ENCODE results near the gene TFDP1.
A peak's percentile ranks its signal among the peaks of the same experiment; 100 is the strongest.

Gene TFDP1

DNA sequence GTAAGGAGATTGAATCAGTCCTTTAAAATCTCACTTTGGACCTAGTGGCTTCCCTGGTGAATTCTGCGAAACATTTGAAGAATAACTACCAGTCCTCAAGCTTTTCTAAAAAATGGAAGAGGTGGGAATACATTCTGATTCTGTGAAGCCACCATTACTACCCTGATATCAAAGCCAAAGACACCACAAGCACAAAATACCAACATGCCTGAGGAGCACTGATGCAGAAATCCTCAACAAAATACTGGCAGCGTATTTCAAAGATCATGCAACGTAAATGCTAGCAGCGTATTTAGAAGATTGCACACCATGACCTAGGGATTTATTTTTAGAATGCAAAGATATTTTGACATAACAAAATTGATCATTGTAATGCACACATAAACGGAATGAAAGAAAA, 59.0 kb downstream of the TFDP1 start:
- FAIRE-seq (peak; percentile 33), DNase-seq (ENCODE audit: extremely low spot score, insufficient read length, low read depth) (no peak)

- DNase-seq (ENCODE audit: extremely low spot score, insufficient read length, low read depth) (no peak), FAIRE-seq (no peak)
These were observed 60.2 kb downstream of the TFDP1 start for GRCh38 chr13:113644800-113645199.

DNA sequence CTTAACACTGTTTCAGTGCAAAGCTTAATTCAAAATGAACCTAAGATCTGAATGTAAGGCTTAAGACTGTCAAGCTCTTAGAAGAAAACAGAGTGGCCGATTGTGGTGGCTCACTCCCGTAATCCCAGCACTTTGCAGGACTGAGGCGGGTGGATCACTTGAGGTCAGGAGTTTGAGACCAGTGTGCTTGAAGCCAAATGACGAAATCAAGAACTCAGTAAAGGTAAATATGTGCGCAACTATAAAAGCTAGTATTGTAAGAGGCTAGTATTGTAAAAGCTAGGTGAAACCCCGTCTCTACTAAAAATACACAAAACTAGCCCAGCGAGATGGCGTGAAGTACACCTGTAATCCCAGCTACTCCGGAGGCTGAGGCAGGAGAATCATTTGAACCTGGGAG, 60.8 kb downstream of the TFDP1 start:
- FAIRE-seq (no peak), DNase-seq (ENCODE audit: extremely low spot score, insufficient read length, low read depth) (no peak)

DNA sequence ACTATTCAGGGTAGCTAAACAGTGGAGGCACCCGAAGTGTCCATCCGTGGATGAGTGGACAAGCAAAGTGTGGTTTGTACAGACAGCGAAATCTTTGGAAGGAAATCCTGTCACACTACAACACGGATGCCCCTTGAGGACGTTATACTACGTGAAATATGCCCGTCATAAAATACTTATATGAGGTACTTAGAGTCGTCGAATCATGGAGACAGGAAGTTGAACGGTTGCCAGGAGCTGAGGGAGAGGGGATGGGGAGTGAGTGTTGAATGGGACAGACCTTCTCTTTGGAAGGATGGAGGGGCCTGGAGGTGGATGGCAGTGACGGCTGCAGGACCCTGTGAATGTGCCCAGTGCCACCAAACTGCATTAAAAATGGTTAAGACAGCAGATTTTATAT, 61.8 kb downstream of the TFDP1 start:
- DNase-seq (ENCODE audit: extremely low spot score, insufficient read length, low read depth) (no peak), FAIRE-seq (no peak)

DNA sequence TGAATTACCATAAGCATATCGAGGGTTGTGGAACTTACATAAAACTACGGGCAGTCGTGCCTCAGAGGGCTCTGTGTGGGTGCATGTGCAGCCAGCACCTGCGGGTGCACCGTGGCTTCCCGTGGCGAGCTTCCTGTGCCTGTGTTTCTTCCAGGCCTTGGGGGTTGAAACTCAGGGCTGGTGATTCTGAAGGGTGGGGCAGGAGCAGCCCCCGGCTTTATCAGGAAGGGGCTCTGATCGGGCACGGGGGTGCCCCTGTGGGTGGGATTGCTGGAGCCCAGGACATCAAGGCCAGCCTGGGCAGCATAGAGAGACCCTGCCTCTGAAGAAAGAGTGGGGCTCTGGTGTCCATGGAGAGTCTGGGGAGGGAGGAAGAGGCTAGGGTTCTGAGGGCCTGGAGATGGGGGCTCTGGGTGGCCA, 62.4 kb downstream of the TFDP1 start:
- no peak for FAIRE-seq
- DNase-seq (ENCODE audit: extremely low spot score, insufficient read length, low read depth) = no peak

DNA sequence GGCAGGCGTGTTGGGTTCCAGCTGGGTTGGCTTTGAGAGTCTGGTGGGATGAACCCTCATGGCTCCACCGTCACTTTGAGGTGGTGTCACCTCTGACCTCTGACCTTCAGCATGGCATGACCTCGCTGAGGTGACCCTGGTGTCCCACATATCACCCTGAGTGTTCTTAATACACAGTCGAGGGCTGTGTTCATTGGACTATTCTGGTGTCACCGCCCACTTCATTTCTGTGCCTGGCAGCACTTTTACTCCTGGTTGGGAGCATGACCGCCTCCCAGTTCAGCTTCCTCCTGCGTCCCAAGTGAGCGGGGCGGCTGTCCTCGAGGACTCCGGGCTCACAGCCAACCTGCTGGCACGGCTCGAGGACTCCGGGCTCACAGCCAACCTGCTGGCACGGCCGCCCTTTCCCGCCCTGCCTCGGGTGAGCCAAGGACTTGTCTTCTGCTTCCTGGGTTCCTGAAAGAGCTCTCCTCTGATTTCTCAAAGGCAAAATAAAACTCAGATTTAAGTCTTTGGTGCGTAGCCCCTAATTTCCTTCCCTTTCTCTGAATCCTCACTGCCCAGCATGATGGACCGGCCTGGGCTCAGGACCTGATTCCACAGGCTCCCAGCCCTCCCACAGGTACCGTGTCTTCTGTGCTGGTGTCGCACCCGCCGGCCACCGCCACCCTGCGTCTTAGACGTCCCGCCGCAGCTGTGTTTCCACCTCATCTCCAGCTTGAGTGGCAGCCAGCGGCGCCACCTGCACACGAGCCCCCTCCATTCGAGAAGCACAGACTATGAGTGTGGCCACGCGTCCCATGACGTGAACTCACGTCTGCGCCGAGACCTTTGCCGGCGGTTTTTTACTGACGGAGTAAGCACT, 63.0 kb downstream of the TFDP1 start:
- FAIRE-seq = no peak
- DNase-seq (ENCODE audit: extremely low spot score, insufficient read length, low read depth) = no peak

DNA sequence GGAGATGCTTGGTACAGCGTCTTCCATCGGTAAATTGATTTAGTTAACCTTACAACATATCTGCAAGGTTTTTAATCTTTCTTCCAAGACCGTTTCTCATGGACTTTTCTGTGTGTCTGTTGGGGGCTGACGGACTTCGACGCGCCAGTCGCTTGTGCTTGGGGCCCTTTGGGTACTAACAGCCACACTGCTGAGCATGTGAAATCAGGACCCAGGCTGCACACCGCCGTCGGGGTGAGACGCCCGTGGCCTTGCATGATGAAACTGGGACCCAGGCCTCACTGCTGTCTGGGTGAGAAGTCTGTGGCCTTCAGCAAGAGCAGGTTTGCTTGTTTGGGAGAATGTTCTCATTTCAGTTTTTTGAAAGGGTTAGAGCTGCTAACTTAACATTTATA, 63.7 kb downstream of the TFDP1 start:
- no peak for DNase-seq (ENCODE audit: extremely low spot score, insufficient read length, low read depth)
- no peak for FAIRE-seq

DNA sequence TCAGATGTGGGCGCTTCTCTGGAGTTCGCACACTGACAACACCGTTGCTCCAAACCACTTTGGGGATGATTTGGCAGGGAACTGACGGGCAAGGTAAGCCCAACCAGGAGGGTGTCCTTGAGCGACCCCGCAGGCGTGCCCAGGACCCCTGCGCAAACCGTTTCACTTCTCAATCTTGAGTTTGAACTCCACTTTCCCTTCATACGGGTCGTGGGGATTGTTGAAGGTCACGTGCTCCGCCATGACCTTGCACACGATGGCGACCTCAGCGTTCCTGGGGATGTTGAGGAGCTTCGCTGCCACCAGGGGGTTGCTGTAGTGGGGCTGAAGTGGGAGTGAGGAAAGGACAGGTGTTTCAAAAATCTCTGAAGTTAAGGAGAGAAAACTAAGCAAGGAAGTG, 64.7 kb downstream of the TFDP1 start:
- no peak for DNase-seq (ENCODE audit: extremely low spot score, insufficient read length, low read depth)
- no peak for FAIRE-seq

DNA sequence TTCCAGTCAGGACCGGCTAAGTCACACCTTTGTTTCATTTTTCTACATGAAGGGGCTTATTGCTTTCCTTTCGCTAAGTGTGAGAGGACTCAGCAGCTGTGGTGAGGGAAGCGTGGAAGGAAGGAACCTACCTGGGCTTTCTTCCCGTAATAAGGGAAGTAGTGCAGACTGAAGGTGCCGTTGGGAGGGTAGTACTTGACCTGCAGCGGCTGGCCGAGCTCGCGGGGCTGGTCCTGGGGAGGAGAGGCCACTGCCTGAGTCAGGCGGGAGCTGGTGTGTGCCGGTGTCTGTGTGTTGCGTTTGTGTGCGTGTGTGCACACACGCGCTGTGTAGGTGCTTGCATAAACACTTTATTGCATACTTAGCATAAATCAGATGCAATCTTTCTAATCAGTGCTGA, 65.7 kb downstream of the TFDP1 start:
- DNase-seq (ENCODE audit: extremely low spot score, insufficient read length, low read depth) = no peak
- FAIRE-seq = no peak

GRCh38 chr13:113650731-113651148, 66.2 kb downstream of the TFDP1 start:
- DNase-seq (ENCODE audit: extremely low spot score, insufficient read length, low read depth) (no peak), FAIRE-seq (no peak)

GRCh38 chr13:113651511-113652403, 67.2 kb downstream of the TFDP1 start:
- FAIRE-seq (no peak), DNase-seq (ENCODE audit: extremely low spot score, insufficient read length, low read depth) (no peak)

DNA sequence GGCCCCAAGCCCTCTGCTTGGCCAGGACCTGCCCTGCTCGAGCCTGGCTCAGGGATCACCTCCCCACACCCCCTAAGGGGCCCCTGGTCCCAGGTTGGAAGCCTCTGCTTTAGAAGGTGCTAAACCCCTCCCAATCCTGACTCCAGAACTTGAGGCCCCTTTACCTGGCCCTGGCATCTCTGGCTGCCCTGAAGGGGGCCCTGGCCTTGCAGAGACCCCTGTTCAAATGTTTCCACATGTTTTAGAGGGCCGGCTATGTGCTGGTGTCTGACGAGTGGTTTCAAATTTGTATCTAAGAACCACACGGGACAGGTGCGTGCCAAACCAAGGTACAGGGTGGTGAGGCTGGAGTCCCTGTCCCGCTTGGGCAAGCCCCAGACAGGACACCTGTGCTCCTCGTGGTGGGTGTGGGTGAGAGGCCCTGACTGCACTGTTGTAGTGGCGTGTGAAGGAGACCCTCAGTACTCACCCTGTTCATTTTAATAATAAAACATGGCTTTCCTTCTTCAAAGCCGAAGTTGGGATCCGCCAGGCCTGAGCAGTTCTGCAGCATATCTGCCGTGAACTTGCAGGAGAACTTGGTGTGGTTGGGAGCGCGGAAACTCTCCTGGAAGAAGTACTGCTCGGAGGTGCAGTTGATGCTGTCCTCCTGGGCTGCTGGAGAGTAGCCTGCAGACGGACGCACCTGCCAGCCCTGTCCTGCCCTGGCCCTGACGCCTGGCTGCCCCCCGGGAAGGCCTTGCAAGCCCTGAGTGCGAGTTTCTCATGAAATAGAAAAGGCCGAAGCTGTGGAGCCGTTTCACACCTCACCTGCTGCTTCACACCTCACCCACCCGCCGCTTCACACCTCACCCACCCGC, 68.1 kb downstream of the TFDP1 start:
- FAIRE-seq (no peak), DNase-seq (ENCODE audit: extremely low spot score, insufficient read length, low read depth) (no peak)

DNA sequence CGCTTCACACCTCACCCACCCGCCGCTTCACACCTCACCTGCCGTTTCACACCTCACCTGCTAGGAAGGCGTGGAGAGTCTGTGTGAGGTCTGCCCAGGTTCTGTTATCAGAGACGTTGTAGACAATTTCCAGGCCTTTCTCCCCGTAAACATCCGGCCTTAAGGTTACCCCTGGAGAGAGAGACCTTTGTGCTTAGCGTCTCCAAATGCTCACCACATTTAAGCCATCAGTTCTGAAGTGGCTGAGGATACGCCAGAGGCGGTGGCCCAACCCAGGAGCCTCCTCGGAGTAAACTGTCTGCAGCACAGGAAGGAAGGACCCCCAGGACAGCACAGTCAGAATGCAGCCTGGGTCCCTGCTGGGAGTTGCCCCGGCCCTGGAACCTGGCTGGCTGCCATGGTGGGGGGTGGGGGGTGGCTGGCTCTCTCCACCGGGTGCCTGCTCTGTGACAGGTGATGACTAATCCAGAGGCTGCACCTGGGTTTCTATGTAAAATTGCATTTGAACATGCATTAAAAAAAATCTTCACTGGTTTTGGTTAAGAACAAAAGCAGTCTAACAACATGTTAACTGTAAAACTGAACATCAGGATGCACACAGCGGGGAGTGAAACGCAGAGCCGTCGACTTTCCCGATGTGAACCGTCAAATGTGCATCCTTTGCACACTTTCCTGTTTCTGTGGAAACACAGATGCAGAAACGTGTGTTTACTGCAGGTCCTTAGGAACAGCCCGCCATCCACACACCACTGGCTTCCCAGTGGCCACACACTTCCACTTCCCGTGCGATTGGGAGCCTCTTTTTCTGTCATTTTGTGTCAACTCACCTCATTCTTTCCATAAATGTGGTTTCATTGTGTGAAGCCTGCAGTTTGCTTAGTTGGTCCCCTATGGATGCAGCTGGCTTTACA, 69.0 kb downstream of the TFDP1 start:
- FAIRE-seq = no peak
- DNase-seq (ENCODE audit: extremely low spot score, insufficient read length, low read depth) = no peak

DNA sequence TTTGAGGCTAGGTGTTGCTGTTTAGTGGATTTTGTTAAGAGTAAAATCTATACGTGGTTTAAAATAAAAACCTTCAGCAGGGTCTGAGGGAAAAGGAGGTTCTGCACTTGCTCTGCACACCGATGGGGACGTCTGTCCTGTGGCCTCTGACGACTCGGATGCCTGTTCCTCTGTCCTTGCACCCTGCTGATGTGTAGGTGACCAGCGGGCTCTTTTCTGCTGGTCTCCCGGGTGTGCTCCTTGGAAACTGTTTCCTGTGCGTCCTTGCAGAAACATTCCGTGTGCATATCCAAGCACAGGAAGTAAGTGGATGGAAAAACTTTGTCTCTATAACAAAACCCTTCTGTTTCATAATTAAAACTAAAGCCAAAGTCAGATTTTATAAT, 69.6 kb downstream of the TFDP1 start:
- DNase-seq (ENCODE audit: extremely low spot score, insufficient read length, low read depth) (no peak), FAIRE-seq (no peak)

GRCh38 chr13:113654591-113655345, 70.2 kb downstream of the TFDP1 start:
- no peak for DNase-seq (ENCODE audit: extremely low spot score, insufficient read length, low read depth)
- no peak for FAIRE-seq

- FAIRE-seq (no peak), DNase-seq (ENCODE audit: extremely low spot score, insufficient read length, low read depth) (no peak)
These were observed 70.9 kb downstream of the TFDP1 start for GRCh38 chr13:113655346-113656002.

GRCh38 chr13:113656003-113656588, 71.5 kb downstream of the TFDP1 start:
- FAIRE-seq (no peak), DNase-seq (ENCODE audit: extremely low spot score, insufficient read length, low read depth) (no peak)

Measured in GM18507 (cell line).